ENCODE results near the gene ROBO1. TPM values are rescaled to one million over a fixed set of nuclear protein-coding genes. Genes with fewer than 3 reads are reported as not detected.

Gene ROBO1
- total and polyA plus RNA-seq, 3 experiments from 2014 or later: 0.54 to 0.59 (median 0.55) TPM

GRCh38 chr3:79005084-79005483 lies 762.7 kb downstream of the ROBO1 start:
- no peaks in the 10 kb centered on the region for H3K36me3 Mint-ChIP-seq
- ChIA-PET POLR2A (no interaction called here), CTCF (no interaction called here)
- no peak overlapping the region for H3K27ac Mint-ChIP-seq
- H3K36me3 ChIP-seq (ENCODE audit: insufficient read depth, low read length): no peaks in the 10 kb centered on the region
- H3K27me3 ChIP-seq (ENCODE audit: insufficient read depth, low read length, poor library complexity, severe bottlenecking): no peaks in the 10 kb centered on the region
- no peaks in the 10 kb centered on the region for H3K27me3 Mint-ChIP-seq
- no peak overlapping the region for H3K4me3 ChIP-seq (ENCODE audit: low read length)
- H3K9me3 ChIP-seq (ENCODE audit: low read length): no peaks in the 10 kb centered on the region
- H3K9me3 Mint-ChIP-seq: peaks cover 3 to 13% (median 5%) of the 10 kb centered on the region in 5 donors
- H3K4me3 Mint-ChIP-seq: no peak overlapping the region
- no peak overlapping the region for H3K27ac ChIP-seq (ENCODE audit: low read depth, low read length)
- H3K4me1 ChIP-seq (ENCODE audit: insufficient read depth, low read length): no peaks in the 10 kb centered on the region
- DNase-seq: no peak
- no peaks in the 10 kb centered on the region for H3K4me1 Mint-ChIP-seq

DNA sequence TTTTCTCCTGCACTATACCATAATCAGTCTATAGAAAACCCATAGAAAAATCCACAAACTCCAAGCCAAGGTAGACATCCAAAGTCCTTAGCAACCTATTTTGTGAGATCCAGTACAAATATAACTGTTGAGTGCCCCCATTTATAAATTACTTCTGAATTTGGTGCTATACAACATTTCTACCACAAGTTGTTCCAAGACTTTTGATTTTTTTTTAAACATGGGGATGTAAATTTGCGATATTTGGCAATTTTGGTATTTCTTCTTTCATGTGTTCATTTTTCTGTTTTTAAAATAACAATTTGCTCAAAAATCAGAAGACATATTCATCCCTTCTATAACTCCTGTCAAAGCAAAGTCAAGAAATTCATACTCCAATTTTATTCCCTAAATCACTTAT lies 763.8 kb downstream of the ROBO1 start:
- Mint-ChIP-seq H3K27me3 (no peaks in the 10 kb centered on the region), H3K27ac (no peak overlapping the region), H3K9me3 (peaks cover 4 to 16% (median 8%) of the 10 kb centered on the region in 5 donors), H3K36me3 (no peaks in the 10 kb centered on the region), H3K4me3 (no peak overlapping the region), H3K4me1 (no peaks in the 10 kb centered on the region)
- DNase-seq: no peak
- no peaks in the 10 kb centered on the region for H3K36me3 ChIP-seq (ENCODE audit: insufficient read depth, low read length)
- H3K4me1 ChIP-seq (ENCODE audit: insufficient read depth, low read length): no peaks in the 10 kb centered on the region
- H3K27ac ChIP-seq (ENCODE audit: low read depth, low read length): no peak overlapping the region
- ChIA-PET POLR2A (no interaction called here), CTCF (no interaction called here)
- no peak overlapping the region for H3K4me3 ChIP-seq (ENCODE audit: low read length)
- H3K27me3 ChIP-seq (ENCODE audit: insufficient read depth, low read length, poor library complexity, severe bottlenecking): no peaks in the 10 kb centered on the region
- H3K9me3 ChIP-seq (ENCODE audit: low read length): no peaks in the 10 kb centered on the region

- CTCF ChIA-PET: no interaction called here
- Histone ChIP-seq H3K27me3 (ENCODE audit: insufficient read depth, low read length, poor library complexity, severe bottlenecking) (no peaks in the 10 kb centered on the region), H3K9me3 (ENCODE audit: low read length) (no peaks in the 10 kb centered on the region), H3K36me3 (ENCODE audit: insufficient read depth, low read length) (no peaks in the 10 kb centered on the region), H3K27ac (ENCODE audit: low read depth, low read length) (no peak overlapping the region), H3K4me1 (ENCODE audit: insufficient read depth, low read length) (no peaks in the 10 kb centered on the region), H3K4me3 (ENCODE audit: low read length) (no peak overlapping the region)
- Mint-ChIP-seq H3K27me3 (no peaks in the 10 kb centered on the region), H3K36me3 (no peaks in the 10 kb centered on the region), H3K9me3 (peaks cover 4 to 20% (median 11%) of the 10 kb centered on the region in 5 donors), H3K27ac (no peak overlapping the region), H3K4me3 (no peak overlapping the region), H3K4me1 (no peaks in the 10 kb centered on the region)
- no peak for DNase-seq
- POLR2A ChIA-PET: no interaction called here
Measured at GRCh38 chr3:79002465-79003372, 765.1 kb downstream of the ROBO1 start.

- Mint-ChIP-seq H3K36me3 (no peaks in the 10 kb centered on the region), H3K27ac (no peak overlapping the region), H3K9me3 (peaks cover 12 to 22% (median 13%) of the 10 kb centered on the region in 5 donors), H3K4me3 (no peak overlapping the region), H3K4me1 (no peaks in the 10 kb centered on the region), H3K27me3 (no peaks in the 10 kb centered on the region)
- ChIA-PET POLR2A (no interaction called here), CTCF (no interaction called here)
- Histone ChIP-seq H3K27me3 (ENCODE audit: insufficient read depth, low read length, poor library complexity, severe bottlenecking) (no peaks in the 10 kb centered on the region), H3K36me3 (ENCODE audit: insufficient read depth, low read length) (no peaks in the 10 kb centered on the region), H3K4me3 (ENCODE audit: low read length) (no peak overlapping the region), H3K27ac (ENCODE audit: low read depth, low read length) (no peak overlapping the region), H3K9me3 (ENCODE audit: low read length) (no peaks in the 10 kb centered on the region), H3K4me1 (ENCODE audit: insufficient read depth, low read length) (no peaks in the 10 kb centered on the region)
- DNase-seq: no peak
Measured at GRCh38 chr3:79001255-79001654, 766.5 kb downstream of the ROBO1 start.

DNA sequence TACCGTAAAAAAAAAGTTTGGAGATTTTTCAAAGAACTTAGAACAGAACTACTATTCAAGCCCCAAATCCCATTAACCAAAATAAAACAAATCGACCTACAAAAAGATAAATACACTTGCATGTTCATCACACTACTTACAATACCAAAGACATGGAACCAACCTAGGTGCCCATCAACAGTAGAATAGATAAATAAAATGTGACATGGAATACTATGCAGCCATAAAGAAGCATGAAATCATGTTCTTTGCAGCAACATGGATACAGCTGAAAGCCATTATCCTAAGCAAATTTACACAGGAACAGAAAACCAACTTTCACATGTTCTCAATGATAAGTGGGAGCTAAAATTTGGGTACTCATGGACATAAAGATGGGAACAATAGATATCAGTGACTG lies 768.7 kb downstream of the ROBO1 start:
- Mint-ChIP-seq H3K27ac (no peak overlapping the region), H3K27me3 (no peaks in the 10 kb centered on the region), H3K4me1 (no peaks in the 10 kb centered on the region), H3K9me3 (peaks cover 8 to 23% (median 13%) of the 10 kb centered on the region in 5 donors), H3K36me3 (no peaks in the 10 kb centered on the region), H3K4me3 (no peak overlapping the region)
- POLR2A ChIA-PET: no interaction called here
- no peaks in the 10 kb centered on the region for H3K4me1 ChIP-seq (ENCODE audit: insufficient read depth, low read length)
- CTCF ChIA-PET: no interaction called here
- no peaks in the 10 kb centered on the region for H3K27me3 ChIP-seq (ENCODE audit: insufficient read depth, low read length, poor library complexity, severe bottlenecking)
- DNase-seq: no peak
- no peaks in the 10 kb centered on the region for H3K9me3 ChIP-seq (ENCODE audit: low read length)
- H3K27ac ChIP-seq (ENCODE audit: low read depth, low read length): no peak overlapping the region
- H3K36me3 ChIP-seq (ENCODE audit: insufficient read depth, low read length): no peaks in the 10 kb centered on the region
- H3K4me3 ChIP-seq (ENCODE audit: low read length): no peak overlapping the region

- Mint-ChIP-seq H3K27me3 (no peaks in the 10 kb centered on the region), H3K27ac (no peak overlapping the region), H3K9me3 (peaks cover 2 to 29% (median 13%) of the 10 kb centered on the region in 5 donors), H3K4me3 (no peak overlapping the region), H3K4me1 (no peaks in the 10 kb centered on the region), H3K36me3 (no peaks in the 10 kb centered on the region)
- Histone ChIP-seq H3K27me3 (ENCODE audit: insufficient read depth, low read length, poor library complexity, severe bottlenecking) (no peaks in the 10 kb centered on the region), H3K36me3 (ENCODE audit: insufficient read depth, low read length) (no peaks in the 10 kb centered on the region), H3K27ac (ENCODE audit: low read depth, low read length) (no peak overlapping the region), H3K4me3 (ENCODE audit: low read length) (no peak overlapping the region), H3K4me1 (ENCODE audit: insufficient read depth, low read length) (no peaks in the 10 kb centered on the region), H3K9me3 (ENCODE audit: low read length) (no peaks in the 10 kb centered on the region)
- CTCF ChIA-PET: no interaction called here
- no peak for DNase-seq
- POLR2A ChIA-PET: no interaction called here
Measured at GRCh38 chr3:78995087-78995486, 772.7 kb downstream of the ROBO1 start.

DNA sequence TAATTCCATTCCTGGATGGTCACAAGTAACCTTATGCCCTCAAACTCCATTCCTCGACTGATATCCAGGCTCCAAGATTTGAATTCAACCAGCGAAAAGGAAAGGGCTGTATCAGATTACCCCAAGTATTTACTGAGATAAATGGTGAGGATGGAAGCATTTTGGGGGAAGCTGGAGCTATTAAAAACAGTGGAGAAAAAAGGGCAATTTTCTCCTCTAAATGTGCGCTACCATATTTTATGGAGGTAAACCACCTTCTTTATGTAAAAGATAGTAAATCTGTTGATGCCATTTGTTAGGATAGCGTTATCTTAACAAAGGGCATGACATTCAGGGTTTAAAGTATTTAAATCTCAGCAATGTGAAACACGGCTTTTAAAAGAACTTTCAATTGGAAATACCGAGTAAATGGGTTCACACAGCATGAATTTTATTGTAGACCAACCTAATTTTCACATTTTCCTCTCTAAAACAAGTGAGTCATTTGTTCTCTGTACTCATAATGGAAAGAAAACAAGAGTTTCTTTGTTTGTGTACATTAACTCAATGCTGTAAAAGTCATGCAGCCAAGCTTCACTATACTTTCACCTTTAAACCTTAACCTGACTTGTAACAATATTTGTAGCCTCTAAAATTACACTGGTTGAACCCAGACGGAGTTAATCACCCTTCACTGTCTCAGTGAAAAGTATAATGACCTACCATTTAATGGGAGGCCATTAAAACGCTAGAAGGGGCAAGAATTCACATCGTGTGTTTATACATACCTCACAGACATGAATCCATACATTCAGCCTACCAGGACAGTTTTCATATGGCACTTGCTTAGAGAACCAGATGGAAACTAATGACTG lies 773.4 kb downstream of the ROBO1 start:
- no peak overlapping the region for H3K27ac ChIP-seq (ENCODE audit: low read depth, low read length)
- peaks cover 2 to 23% (median 13%) of the 10 kb centered on the region in 5 donors for H3K9me3 Mint-ChIP-seq
- H3K4me3 Mint-ChIP-seq: no peak overlapping the region
- no peaks in the 10 kb centered on the region for H3K36me3 Mint-ChIP-seq
- H3K4me1 ChIP-seq (ENCODE audit: insufficient read depth, low read length): no peaks in the 10 kb centered on the region
- no peak for DNase-seq
- no peaks in the 10 kb centered on the region for H3K27me3 ChIP-seq (ENCODE audit: insufficient read depth, low read length, poor library complexity, severe bottlenecking)
- no peaks in the 10 kb centered on the region for H3K9me3 ChIP-seq (ENCODE audit: low read length)
- no peak overlapping the region for H3K27ac Mint-ChIP-seq
- no peaks in the 10 kb centered on the region for H3K27me3 Mint-ChIP-seq
- no peaks in the 10 kb centered on the region for H3K4me1 Mint-ChIP-seq
- ChIA-PET CTCF (no interaction called here), POLR2A (no interaction called here)
- no peak overlapping the region for H3K4me3 ChIP-seq (ENCODE audit: low read length)
- H3K36me3 ChIP-seq (ENCODE audit: insufficient read depth, low read length): no peaks in the 10 kb centered on the region

DNA sequence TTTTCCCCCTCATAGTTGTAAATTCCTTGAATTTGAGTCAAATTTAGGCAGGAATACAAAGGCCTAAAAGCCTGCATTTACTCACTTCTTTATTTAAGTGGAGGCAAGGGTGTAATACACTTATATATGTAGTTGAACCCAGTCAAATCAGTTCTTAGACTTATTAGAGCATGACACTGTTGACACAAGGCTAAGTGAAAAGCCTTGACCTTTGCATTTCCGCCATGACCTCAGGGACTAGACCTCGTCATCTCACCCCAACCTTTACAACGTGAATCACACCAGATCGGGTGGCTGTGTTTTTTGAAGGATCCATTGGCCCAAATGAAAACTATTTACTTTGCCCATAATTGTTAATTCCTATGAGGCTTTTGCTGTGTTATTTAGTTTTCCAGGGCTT lies 774.4 kb downstream of the ROBO1 start:
- H3K27me3 Mint-ChIP-seq: no peaks in the 10 kb centered on the region
- peaks cover 2 to 19% (median 12%) of the 10 kb centered on the region in 5 donors for H3K9me3 Mint-ChIP-seq
- CTCF ChIA-PET: no interaction called here

More for the DNA sequence above, 774.4 kb downstream of the ROBO1 start:
- no peaks in the 10 kb centered on the region for H3K36me3 Mint-ChIP-seq
- no peak for DNase-seq
- Histone ChIP-seq H3K27ac (ENCODE audit: low read depth, low read length) (no peak overlapping the region), H3K4me1 (ENCODE audit: insufficient read depth, low read length) (no peaks in the 10 kb centered on the region), H3K36me3 (ENCODE audit: insufficient read depth, low read length) (no peaks in the 10 kb centered on the region), H3K27me3 (ENCODE audit: insufficient read depth, low read length, poor library complexity, severe bottlenecking) (no peaks in the 10 kb centered on the region), H3K9me3 (ENCODE audit: low read length) (no peaks in the 10 kb centered on the region), H3K4me3 (ENCODE audit: low read length) (no peak overlapping the region)
- POLR2A ChIA-PET: no interaction called here
- H3K4me3 Mint-ChIP-seq: no peak overlapping the region
- H3K4me1 Mint-ChIP-seq: no peaks in the 10 kb centered on the region
- no peak overlapping the region for H3K27ac Mint-ChIP-seq
